IPS-20b (cell line): Measurements from ENCODE around the gene TAF6.

Source experiments
- H3K27ac ChIP-seq: one replicate; pipeline ENCODE4 v1.5.1; 2013; ENCODE audit warnings: low read length
- H3K27me3 ChIP-seq: 2 replicates; pipeline ENCODE4 v1.6.1; 2013; ENCODE audit warnings: mild to moderate bottlenecking, low read length, inconsistent platforms; ENCODE audit not compliant: insufficient read depth
- H3K36me3 ChIP-seq: 2 replicates; pipeline ENCODE4 v1.6.1; 2013; ENCODE audit warnings: low read depth, mild to moderate bottlenecking, inconsistent platforms, low read length, moderate library complexity; ENCODE audit not compliant: insufficient read depth
- H3K4me1 ChIP-seq: 2 replicates; pipeline ENCODE4 v1.6.1; 2013; ENCODE audit warnings: mild to moderate bottlenecking, control low read depth, inconsistent platforms, low read length, moderate library complexity; ENCODE audit not compliant: insufficient read depth
- H3K4me3 ChIP-seq: 2 replicates; pipeline ENCODE4 v1.5.1; 2013; ENCODE audit warnings: mild to moderate bottlenecking, low read length, inconsistent platforms
- H3K9ac ChIP-seq: 2 replicates; pipeline ENCODE4 v1.6.1; 2013; ENCODE audit warnings: low read depth, mild to moderate bottlenecking, inconsistent platforms, low read length, moderate library complexity
- H3K9me3 ChIP-seq: 2 replicates; pipeline ENCODE4 v1.6.1; 2013; ENCODE audit warnings: mild to moderate bottlenecking, low read depth, low read length, inconsistent platforms; ENCODE audit not compliant: insufficient read depth

The TAF6 gene

GRCh38 chr7:100157334-100158228 is 38.4 kb upstream of the TAF6 start:
- peak overlapping the region; percentile 74 for H3K4me3 ChIP-seq
- H3K27ac ChIP-seq, result no peak overlapping the region
- peak overlapping the region; percentile 72; the same call in 1 of the 2 replicates for H3K9ac ChIP-seq
- H3K36me3 ChIP-seq, result peaks cover 44% of the 10 kb centered on the region
- no peaks in the 10 kb centered on the region for H3K9me3 ChIP-seq
- H3K27me3 ChIP-seq, result no peaks in the 10 kb centered on the region
- H3K4me1 ChIP-seq, result 0 out of 2 replicates have a peak, but pooled peaks cover 9% of the 10 kb centered on the region

GRCh38 chr7:100157069-100157333 is 37.8 kb upstream of the TAF6 start:
- Histone ChIP-seq H3K4me1 (0 out of 2 replicates have a peak, but pooled peaks cover 9% of the 10 kb centered on the region), H3K36me3 (peaks cover 50% of the 10 kb centered on the region), H3K27ac (no peak overlapping the region), H3K4me3 (peak overlapping the region; percentile 74; the same call in 1 of the 2 replicates), H3K9ac (peak overlapping the region; percentile 72; the same call in 1 of the 2 replicates), H3K27me3 (no peaks in the 10 kb centered on the region), H3K9me3 (no peaks in the 10 kb centered on the region)

GRCh38 chr7:100156331-100157068 is 37.3 kb upstream of the TAF6 start:
- no peaks in the 10 kb centered on the region for H3K9me3 ChIP-seq
- no peaks in the 10 kb centered on the region for H3K27me3 ChIP-seq
- H3K27ac ChIP-seq, result no peak overlapping the region
- H3K4me3 ChIP-seq, result no peak overlapping the region
- H3K9ac ChIP-seq, result peak overlapping the region; percentile 72; the same call in 1 of the 2 replicates
- 0 out of 2 replicates have a peak, but pooled peaks cover 9% of the 10 kb centered on the region for H3K4me1 ChIP-seq
- peaks cover 55% of the 10 kb centered on the region for H3K36me3 ChIP-seq

GRCh38 chr7:100155553-100156317 is 36.6 kb upstream of the TAF6 start:
- Histone ChIP-seq H3K4me3 (no peak overlapping the region), H3K4me1 (0 out of 2 replicates have a peak, but pooled peaks cover 9% of the 10 kb centered on the region), H3K9ac (no peak overlapping the region), H3K9me3 (no peaks in the 10 kb centered on the region), H3K27me3 (no peaks in the 10 kb centered on the region), H3K27ac (no peak overlapping the region), H3K36me3 (peaks cover 56% of the 10 kb centered on the region)

- peaks cover 14% of the 10 kb centered on the region; the same call in 1 of the 2 replicates for H3K4me1 ChIP-seq
- H3K9me3 ChIP-seq, result no peaks in the 10 kb centered on the region
- peaks cover 62% of the 10 kb centered on the region for H3K36me3 ChIP-seq
- H3K4me3 ChIP-seq, result no peak overlapping the region
- no peaks in the 10 kb centered on the region for H3K27me3 ChIP-seq
- H3K9ac ChIP-seq, result no peak overlapping the region
- no peak overlapping the region for H3K27ac ChIP-seq
Measured at GRCh38 chr7:100154651-100155491, 35.7 kb upstream of the TAF6 start.

GRCh38 chr7:100153708-100154535 is 34.8 kb upstream of the TAF6 start:
- Histone ChIP-seq H3K4me3 (no peak overlapping the region), H3K27me3 (no peaks in the 10 kb centered on the region), H3K9me3 (no peaks in the 10 kb centered on the region), H3K36me3 (peaks cover 62% of the 10 kb centered on the region), H3K27ac (no peak overlapping the region), H3K9ac (no peak overlapping the region), H3K4me1 (peaks cover 14% of the 10 kb centered on the region; the same call in 1 of the 2 replicates)

GRCh38 chr7:100152937-100153666 is 33.9 kb upstream of the TAF6 start:
- Histone ChIP-seq H3K4me1 (peaks cover 14% of the 10 kb centered on the region; the same call in 1 of the 2 replicates), H3K27me3 (no peaks in the 10 kb centered on the region), H3K4me3 (no peak overlapping the region), H3K27ac (no peak overlapping the region), H3K9me3 (no peaks in the 10 kb centered on the region), H3K9ac (no peak overlapping the region), H3K36me3 (peaks cover 62% of the 10 kb centered on the region)

GRCh38 chr7:100152404-100152803 is 33.2 kb upstream of the TAF6 start:
- Histone ChIP-seq H3K36me3 (peaks cover 62% of the 10 kb centered on the region), H3K27ac (no peak overlapping the region), H3K27me3 (no peaks in the 10 kb centered on the region), H3K4me1 (peaks cover 11% of the 10 kb centered on the region; the same call in 1 of the 2 replicates), H3K9me3 (no peaks in the 10 kb centered on the region), H3K4me3 (no peak overlapping the region), H3K9ac (no peak overlapping the region)

GRCh38 chr7:100148559-100149328 is 29.6 kb upstream of the TAF6 start, which contains the start of gene LAMTOR4:
TSS of gene LAMTOR4 (plus strand) at chr7:100148918. CDS start at chr7:100148973, 55 bp downstream.
- Histone ChIP-seq H3K27me3 (no peaks in the 10 kb centered on the region), H3K36me3 (peaks cover 29% of the 10 kb centered on the region), H3K4me3 (peak within 1 kb of the TSS; percentile 96), H3K9ac (peak within 1 kb of the TSS; percentile 94), H3K9me3 (no peaks in the 10 kb centered on the region), H3K4me1 (peaks cover 4% of the 10 kb centered on the region; the same call in 1 of the 2 replicates), H3K27ac (peak within 1 kb of the TSS; percentile 82)
